Upper lobe of left lung (tissue), 4 donors: ENCODE results near the gene ZNF761.

Experiments used
- CTCF ChIP-seq, 6 experiments: fragments of 450-650 bp in 4 of 6; fragments of 200-600 bp in 2 of 6; sonication (generic) in 2 of 6; IDR thresholded peaks; one replicate each; pipeline ENCODE4 v1.5.1; 2016 to 2019; ENCODE audit warnings: antibody characterized with exemption in 6 of 6
- POLR2A ChIP-seq, 4 donors: fragments of 450-650 bp; IDR thresholded peaks; one replicate each; pipeline ENCODE4 v1.5.1; 2016 to 2017; ENCODE audit warnings: antibody characterized with exemption in 4 of 4, mild to moderate bottlenecking in 2 of 4

- TF ChIP-seq CTCF (IDR thresholded peaks at IDR 0.05) (no peak), POLR2A (IDR thresholded peaks at IDR 0.05) (no peak)
Measured at GRCh38 chr19:53388904-53389303, 42.9 kb upstream of the ZNF761 start.
